Esophagus (tissue), 2 donors: ENCODE data around the gene PNPLA6. TPM values are rescaled to one million over a fixed set of nuclear protein-coding genes. Genes with fewer than 3 reads are reported as not detected.
A peak's percentile ranks its signal among the peaks of the same experiment; 100 is the strongest.

ENCODE experiments used
- H3K27ac ChIP-seq, 2 donors: one replicate each; pipeline ENCODE4 v1.5.1; 2013; ENCODE audit warnings: low read depth in 2 of 2, mild to moderate bottlenecking in 2 of 2, inconsistent platforms in 1 of 2, low read length in 1 of 2, moderate library complexity in 1 of 2
- H3K27me3 ChIP-seq, 2 donors: one replicate each; pipeline ENCODE4 v1.6.1; 2013; ENCODE audit warnings: low read length in 2 of 2, control low read depth in 1 of 2, mild to moderate bottlenecking in 1 of 2; ENCODE audit not compliant: insufficient read depth in 2 of 2, control insufficient read depth in 1 of 2
- H3K36me3 ChIP-seq, 2 donors: one replicate each; pipeline ENCODE4 v1.6.1; 2013; ENCODE audit warnings: low read length in 1 of 2; ENCODE audit not compliant: control insufficient read depth in 2 of 2, insufficient read depth in 2 of 2
- H3K4me1 ChIP-seq, 2 donors: one replicate each; pipeline ENCODE4 v1.6.1; 2013; ENCODE audit warnings: low read length in 1 of 2; ENCODE audit not compliant: control insufficient read depth in 2 of 2, insufficient read depth in 2 of 2
- H3K4me3 ChIP-seq, 2 donors: one replicate each; pipeline ENCODE4 v1.5.1; 2013; ENCODE audit warnings: low read length in 2 of 2, mild to moderate bottlenecking in 2 of 2, low read depth in 1 of 2, moderate library complexity in 1 of 2
- H3K9me3 ChIP-seq, 2 donors: one replicate each; pipeline ENCODE4 v1.6.1; 2013; ENCODE audit warnings: mild to moderate bottlenecking in 2 of 2, low read depth in 1 of 2, low read length in 1 of 2, moderate library complexity in 1 of 2; ENCODE audit not compliant: control insufficient read depth in 2 of 2, insufficient read depth in 1 of 2
- WGBS, 2 donors: extraction: QIAGEN DNeasy Blood & Tissue Kit; methylation state at CpG; one replicate each; pipeline ENCODE4 v1.1.7; 2013; 5-methylcytosine and 5-hydroxymethylcytosine counted together
- polyA plus RNA-seq, 2 donors: library from polyadenylated mRNA; stranded (reverse); fragments of 200-250 nt; gene quantifications; one replicate each; pipeline ENCODE4 v1.2.3, GENCODE V29; 2013
- donor health status: healthy with polysubstance abuse.
- donor health status: Bipolar disorder and iron deficiency.

The PNPLA6 gene
- polyA plus RNA-seq, 2 donors: 27.2 to 47.7 TPM

GRCh38 chr19:7540761-7541474 is 5.4 kb downstream of the PNPLA6 start:
- H3K4me3 ChIP-seq: no peak overlapping the region
- peaks cover 0 to 35% of the 10 kb centered on the region in 2 donors for H3K36me3 ChIP-seq
- H3K9me3 ChIP-seq: no peaks in the 10 kb centered on the region
- H3K27ac ChIP-seq: no peak overlapping the region
- peaks cover 0 to 2% of the 10 kb centered on the region in 2 donors for H3K4me1 ChIP-seq
- WGBS, 2 donors: 84 to 85% methylated on average over 32 to 39 of the region's 39 CpGs
- no peaks in the 10 kb centered on the region for H3K27me3 ChIP-seq

DNA sequence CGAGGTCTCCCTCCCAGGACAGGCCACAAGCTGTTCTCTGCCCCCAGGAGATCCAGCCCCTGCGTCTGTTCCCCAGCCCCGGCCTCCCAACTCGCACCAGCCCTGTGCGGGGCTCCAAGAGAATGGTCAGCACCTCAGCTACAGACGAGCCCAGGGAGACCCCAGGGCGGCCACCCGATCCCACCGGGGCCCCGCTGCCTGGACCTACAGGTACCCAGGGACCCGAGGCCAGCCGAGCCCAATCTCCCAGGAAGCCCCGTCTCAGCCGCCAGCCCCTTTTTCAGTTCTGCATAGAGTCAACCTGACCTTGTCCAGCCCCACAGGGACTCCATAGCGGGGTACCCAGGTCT is 5.9 kb downstream of the PNPLA6 start:
- Histone ChIP-seq H3K9me3 (no peaks in the 10 kb centered on the region), H3K36me3 (peaks cover 0 to 35% of the 10 kb centered on the region in 2 donors), H3K4me1 (no peaks in the 10 kb centered on the region), H3K27ac (no peak overlapping the region), H3K4me3 (no peak overlapping the region), H3K27me3 (no peaks in the 10 kb centered on the region)
- 94 to 97% methylated on average over 14 to 15 of the region's 15 CpGs for WGBS, 2 donors

GRCh38 chr19:7541828-7542443 is 6.4 kb downstream of the PNPLA6 start:
- Histone ChIP-seq H3K27me3 (no peaks in the 10 kb centered on the region), H3K36me3 (peaks cover 0 to 35% of the 10 kb centered on the region in 2 donors), H3K4me1 (no peaks in the 10 kb centered on the region), H3K9me3 (no peaks in the 10 kb centered on the region), H3K4me3 (no peak overlapping the region), H3K27ac (no peak overlapping the region)
- whole genome bisulfite sequencing, 2 donors: 96 to 97% methylated on average over 11 of the region's 11 CpGs

DNA sequence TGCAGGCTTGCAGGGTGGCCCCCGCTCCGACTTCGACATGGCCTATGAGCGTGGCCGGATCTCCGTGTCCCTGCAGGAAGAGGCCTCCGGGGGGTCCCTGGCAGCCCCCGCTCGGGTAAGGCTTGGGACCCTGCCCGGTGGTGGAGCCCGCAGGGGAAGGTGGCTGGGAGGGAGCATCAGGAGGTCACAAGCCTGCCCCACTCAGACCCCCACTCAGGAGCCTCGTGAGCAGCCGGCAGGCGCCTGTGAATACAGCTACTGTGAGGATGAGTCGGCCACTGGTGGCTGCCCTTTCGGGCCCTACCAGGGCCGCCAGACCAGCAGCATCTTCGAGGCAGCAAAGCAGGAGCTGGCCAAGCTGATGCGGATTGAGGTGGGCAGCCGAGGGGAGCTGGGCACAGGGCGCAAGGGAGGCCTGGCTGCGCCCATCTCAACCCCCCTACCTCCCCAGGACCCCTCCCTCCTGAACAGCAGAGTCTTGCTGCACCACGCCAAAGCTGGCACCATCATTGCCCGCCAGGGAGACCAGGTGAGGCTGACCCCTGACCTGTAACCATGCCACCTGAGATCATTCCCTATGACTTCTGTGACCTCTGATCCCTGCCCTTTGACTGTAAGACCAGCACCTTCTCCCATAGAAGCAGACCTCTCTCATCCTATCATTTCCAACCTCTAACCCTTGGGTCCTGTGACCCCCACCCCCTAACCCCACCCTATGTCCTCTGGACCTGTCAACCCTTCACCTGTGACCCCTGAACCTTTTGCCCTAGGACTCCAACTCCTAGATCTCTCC is 7.2 kb downstream of the PNPLA6 start:
- Histone ChIP-seq H3K27ac (no peak overlapping the region), H3K27me3 (no peaks in the 10 kb centered on the region), H3K9me3 (no peaks in the 10 kb centered on the region), H3K36me3 (peaks cover 0 to 35% of the 10 kb centered on the region in 2 donors), H3K4me1 (no peaks in the 10 kb centered on the region), H3K4me3 (no peak overlapping the region)
- WGBS, 2 donors: 95 to 96% methylated on average over 24 of the region's 24 CpGs

DNA sequence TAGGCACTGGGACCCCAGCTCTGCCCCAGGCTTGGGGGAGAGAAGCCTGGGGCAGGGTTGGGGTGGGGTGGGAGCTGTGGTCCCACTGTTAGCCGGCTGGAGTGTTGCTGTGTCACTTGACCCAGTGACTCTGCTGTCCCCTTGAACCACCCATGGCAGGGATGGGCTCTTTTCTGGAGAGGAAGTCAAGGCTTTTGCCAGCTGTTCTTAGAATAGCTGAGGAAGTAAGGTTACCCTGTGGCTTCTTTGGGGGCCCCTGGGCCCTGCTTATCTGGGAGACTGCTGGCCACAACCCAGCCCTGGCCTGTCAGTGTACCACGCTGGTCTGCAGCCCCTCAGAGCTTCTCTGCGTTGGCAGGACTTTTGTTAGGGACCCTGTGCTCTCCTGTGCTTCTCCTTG is 9.1 kb downstream of the PNPLA6 start:
- peaks cover 0 to 35% of the 10 kb centered on the region in 2 donors for H3K36me3 ChIP-seq
- WGBS, 2 donors: 71 to 80% methylated on average over 3 of the region's 3 CpGs

GRCh38 chr19:7545300-7545699 is 9.8 kb downstream of the PNPLA6 start:
- H3K36me3 ChIP-seq: peaks cover 0 to 36% of the 10 kb centered on the region in 2 donors
- 84% methylated on average over 8 of the region's 8 CpGs for WGBS, 2 donors
- peak overlapping the region in 1 of 2 donors; percentile 16 for H3K27ac ChIP-seq

More for the DNA sequence above, 9.1 kb downstream of the PNPLA6 start:
- peak overlapping the region; percentile 55 to 59 for H3K27ac ChIP-seq
- no peak overlapping the region for H3K4me3 ChIP-seq
- no peaks in the 10 kb centered on the region for H3K9me3 ChIP-seq
- no peaks in the 10 kb centered on the region for H3K4me1 ChIP-seq
- no peaks in the 10 kb centered on the region for H3K27me3 ChIP-seq

DNA sequence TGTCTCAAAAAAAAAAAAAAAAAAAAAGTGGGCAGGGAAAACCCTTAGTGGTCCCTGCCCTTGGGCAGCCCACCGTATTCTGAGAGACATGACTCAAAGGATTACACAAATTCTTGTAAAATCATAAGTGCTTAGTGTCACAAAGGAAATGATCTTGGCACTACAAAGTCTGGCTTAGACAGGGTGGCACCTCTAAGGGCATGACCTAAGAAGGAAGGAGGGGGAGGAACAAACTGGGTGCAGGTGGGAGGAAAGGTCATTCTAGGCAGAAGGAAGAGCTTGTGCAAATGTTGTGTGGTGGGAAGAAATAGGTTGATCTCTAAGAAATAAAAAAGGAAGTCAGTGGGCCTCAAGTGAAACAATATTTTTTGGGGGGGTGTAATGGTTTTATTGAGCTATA is 10.4 kb downstream of the PNPLA6 start:
- Histone ChIP-seq H3K36me3 (peaks cover 0 to 35% of the 10 kb centered on the region in 2 donors), H3K9me3 (no peaks in the 10 kb centered on the region), H3K4me1 (no peaks in the 10 kb centered on the region), H3K4me3 (no peak overlapping the region), H3K27me3 (no peaks in the 10 kb centered on the region), H3K27ac (no peak overlapping the region)
- 54 to 71% methylated on average over 1 of the region's 1 CpG for WGBS, 2 donors

More at GRCh38 chr19:7545300-7545699, 9.8 kb downstream of the PNPLA6 start:
- H3K4me1 ChIP-seq: no peaks in the 10 kb centered on the region
- no peaks in the 10 kb centered on the region for H3K9me3 ChIP-seq
- no peak overlapping the region for H3K4me3 ChIP-seq
- no peaks in the 10 kb centered on the region for H3K27me3 ChIP-seq

DNA sequence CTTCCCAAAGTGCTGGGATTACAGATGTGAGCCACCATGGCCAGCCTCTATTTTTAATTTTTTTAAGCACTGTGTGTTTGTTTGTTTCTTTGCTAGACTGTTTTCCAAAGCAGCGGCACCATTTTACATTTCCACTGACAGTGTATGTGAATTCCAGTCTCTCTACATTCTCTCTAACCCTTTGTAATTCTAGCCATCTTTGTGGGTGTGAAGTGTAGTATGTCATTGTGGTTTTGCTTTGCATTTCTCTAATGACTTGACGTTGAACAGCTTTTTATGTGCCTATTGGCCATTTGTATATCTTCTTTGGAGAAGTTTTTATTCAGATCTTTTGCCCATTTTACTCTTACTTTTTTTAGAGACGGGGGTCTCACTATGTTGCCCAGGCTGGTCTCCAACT is 11.6 kb downstream of the PNPLA6 start:
- no peak overlapping the region for H3K27ac ChIP-seq
- no peaks in the 10 kb centered on the region for H3K9me3 ChIP-seq
- WGBS, 2 donors: 79 to 80% methylated on average over 3 of the region's 3 CpGs
- peaks cover 0 to 24% of the 10 kb centered on the region in 2 donors for H3K36me3 ChIP-seq
- H3K4me3 ChIP-seq: no peak overlapping the region
- H3K4me1 ChIP-seq: no peaks in the 10 kb centered on the region
- no peaks in the 10 kb centered on the region for H3K27me3 ChIP-seq

GRCh38 chr19:7549429-7550148 is 14.1 kb downstream of the PNPLA6 start:
- no peak overlapping the region for H3K27ac ChIP-seq
- H3K36me3 ChIP-seq: peaks cover 0 to 15% of the 10 kb centered on the region in 2 donors
- H3K4me1 ChIP-seq: no peaks in the 10 kb centered on the region
- no peaks in the 10 kb centered on the region for H3K9me3 ChIP-seq
- H3K4me3 ChIP-seq: no peak overlapping the region
- WGBS, 2 donors: 85 to 92% methylated on average over 35 to 36 of the region's 36 CpGs
- H3K27me3 ChIP-seq: no peaks in the 10 kb centered on the region
